ENCODE results near the gene LSM7. TPM values are rescaled to one million over a fixed set of nuclear protein-coding genes. Genes with fewer than 3 reads are reported as not detected.

LSM7 gene
- total RNA-seq, 1 donor from 2014 or later, result 55.9 TPM

DNA sequence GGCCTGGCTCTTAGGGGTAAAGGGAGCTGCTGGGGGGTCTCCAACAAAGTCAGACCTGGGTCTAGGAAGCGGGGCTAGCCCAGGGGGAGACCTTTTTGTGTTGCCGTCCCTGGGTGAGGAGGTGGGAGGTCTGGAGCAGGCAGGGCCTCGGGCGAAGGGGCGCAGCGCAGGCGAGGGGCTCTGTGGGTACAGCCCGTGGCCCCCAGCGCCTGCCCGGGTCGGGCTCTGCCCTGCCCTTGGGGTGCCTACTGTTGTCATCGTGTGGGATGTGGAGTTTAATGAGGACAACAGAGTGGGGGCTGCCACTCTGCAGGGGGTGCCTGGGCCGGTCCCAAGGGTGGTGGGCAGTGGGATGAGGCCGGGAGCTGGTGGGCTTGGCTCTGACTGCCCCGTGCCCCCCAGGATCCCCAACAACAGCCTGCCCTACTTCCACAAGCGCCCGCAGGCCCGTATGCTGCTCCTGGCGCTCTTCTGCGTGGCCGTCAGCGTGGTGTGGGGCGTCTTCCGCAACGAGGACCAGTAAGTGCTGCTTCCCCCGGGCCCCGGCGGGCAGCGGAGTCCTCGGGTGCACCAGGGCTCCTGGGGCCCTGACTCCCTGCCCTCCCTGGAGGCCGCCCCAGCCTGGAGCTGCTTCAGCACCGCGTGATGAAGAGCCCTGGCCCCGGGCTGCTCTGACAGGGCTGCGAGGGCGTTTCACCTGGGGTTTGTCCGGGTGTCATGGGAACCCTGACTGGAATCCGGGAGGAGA lies 12.3 kb upstream of the LSM7 start:
- no peaks in the 10 kb centered on the region for H3K27me3 ChIP-seq
- H3K4me3 ChIP-seq, result no peak overlapping the region
- no peaks in the 10 kb centered on the region for H3K4me1 ChIP-seq
- no peaks in the 10 kb centered on the region for H3K9me3 ChIP-seq
- H3K36me3 ChIP-seq, result no peaks in the 10 kb centered on the region
- TF ChIP-seq CTCF (IDR thresholded peaks at IDR 0.05), result no peak
- no peak for ATAC-seq
- intact Hi-C loops (cut with DNase I), result no loop called here
- no peak overlapping the region for H3K27ac ChIP-seq
- no peak for DNase-seq

DNA sequence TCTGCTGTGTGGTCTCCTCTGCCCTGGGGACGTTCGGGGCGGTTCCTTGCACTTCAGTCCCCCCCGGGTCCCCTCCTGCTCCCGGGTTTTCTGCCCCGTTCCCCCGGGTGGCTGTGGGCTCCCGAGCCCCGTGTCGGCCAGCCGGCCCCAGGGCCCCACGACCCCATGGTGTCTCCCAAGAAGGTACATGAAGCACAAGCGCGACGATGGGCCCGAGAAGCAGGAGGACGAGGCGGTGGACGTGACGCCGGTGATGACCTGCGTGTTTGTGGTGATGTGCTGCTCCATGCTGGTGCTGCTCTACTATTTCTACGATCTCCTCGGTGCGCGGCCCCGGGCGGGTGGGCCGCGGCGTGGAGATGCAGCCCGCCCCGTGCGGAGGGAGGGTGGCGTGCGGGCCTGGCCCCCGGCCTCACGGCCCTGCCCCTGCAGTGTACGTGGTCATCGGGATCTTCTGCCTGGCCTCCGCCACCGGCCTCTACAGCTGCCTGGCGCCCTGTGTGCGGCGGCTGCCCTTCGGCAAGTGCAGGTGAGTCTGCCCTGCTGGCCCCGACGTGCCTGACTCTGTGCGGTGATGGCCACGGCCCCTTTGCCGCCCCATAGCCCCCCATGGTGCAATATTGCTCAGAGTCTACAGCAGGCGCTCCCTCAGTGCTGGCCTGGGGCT lies 11.4 kb upstream of the LSM7 start:
- H3K27ac ChIP-seq, result no peak overlapping the region
- intact Hi-C loops (cut with DNase I), result no loop called here
- H3K4me1 ChIP-seq, result no peaks in the 10 kb centered on the region
- no peaks in the 10 kb centered on the region for H3K36me3 ChIP-seq
- H3K9me3 ChIP-seq, result no peaks in the 10 kb centered on the region
- no peak overlapping the region for H3K4me3 ChIP-seq
- no peak for TF ChIP-seq CTCF (IDR thresholded peaks at IDR 0.05)
- DNase-seq (no peak), ATAC-seq (no peak)
- no peaks in the 10 kb centered on the region for H3K27me3 ChIP-seq

- Histone ChIP-seq H3K36me3 (no peaks in the 10 kb centered on the region), H3K27ac (no peak overlapping the region), H3K9me3 (no peaks in the 10 kb centered on the region), H3K4me1 (no peaks in the 10 kb centered on the region), H3K4me3 (no peak overlapping the region), H3K27me3 (no peaks in the 10 kb centered on the region)
- no peak for TF ChIP-seq CTCF (IDR thresholded peaks at IDR 0.05)
- intact Hi-C loops (cut with DNase I), result no loop called here
- ATAC-seq, result no peak
- no peak for DNase-seq
These were observed 10.6 kb upstream of the LSM7 start for GRCh38 chr19:2338751-2339643.

DNA sequence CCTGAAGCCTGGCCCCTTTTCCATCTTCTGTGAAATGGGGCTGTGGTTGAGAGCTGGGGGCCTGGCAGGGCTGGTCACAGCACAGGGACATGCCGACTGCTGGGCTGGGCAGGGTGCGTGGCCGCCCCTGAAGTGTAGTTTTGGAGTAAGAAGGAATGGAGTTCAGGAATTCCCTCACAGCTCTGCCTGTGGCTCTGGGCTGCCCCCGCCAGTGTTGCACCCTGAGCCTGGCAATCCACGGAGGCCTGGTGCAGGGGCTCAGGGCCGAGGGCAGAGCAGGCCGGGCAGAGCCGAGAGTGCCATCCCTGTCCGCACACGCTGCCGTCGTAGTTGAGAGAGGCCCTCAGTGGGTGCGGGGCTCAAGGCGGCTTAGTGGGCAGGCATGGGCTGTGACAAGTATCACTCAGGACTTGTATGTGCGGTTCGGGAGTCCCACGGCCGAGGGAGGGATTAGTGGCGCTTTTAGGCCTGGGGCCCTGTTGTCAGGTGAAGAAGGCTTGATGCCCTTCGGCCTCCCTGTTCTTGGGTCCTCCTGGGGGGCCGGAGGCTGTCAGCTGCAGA lies 9.7 kb upstream of the LSM7 start:
- no peak overlapping the region for H3K4me3 ChIP-seq
- no peaks in the 10 kb centered on the region for H3K4me1 ChIP-seq
- DNase-seq (no peak), ATAC-seq (no peak)
- no peaks in the 10 kb centered on the region for H3K27me3 ChIP-seq
- no peaks in the 10 kb centered on the region for H3K36me3 ChIP-seq
- no peaks in the 10 kb centered on the region for H3K9me3 ChIP-seq
- intact Hi-C loops (cut with DNase I), result no loop called here
- H3K27ac ChIP-seq, result no peak overlapping the region
- no peak for TF ChIP-seq CTCF (IDR thresholded peaks at IDR 0.05)

GRCh38 chr19:2337329-2337707 lies 8.9 kb upstream of the LSM7 start:
- H3K27ac ChIP-seq, result no peak overlapping the region
- H3K36me3 ChIP-seq, result no peaks in the 10 kb centered on the region
- no peaks in the 10 kb centered on the region for H3K9me3 ChIP-seq
- intact Hi-C loops (cut with DNase I), result no loop called here
- no peak overlapping the region for H3K4me3 ChIP-seq
- DNase-seq, result no peak
- no peaks in the 10 kb centered on the region for H3K27me3 ChIP-seq
- TF ChIP-seq CTCF (IDR thresholded peaks at IDR 0.05), result no peak
- no peak for ATAC-seq
- H3K4me1 ChIP-seq, result peaks cover 4% of the 10 kb centered on the region
